Peyer's patch (tissue), 4 donors: ENCODE measurements around the gene GNG2. TPM values are rescaled to one million over a fixed set of nuclear protein-coding genes. Genes with fewer than 3 reads are reported as not detected.
A peak's percentile ranks its signal among the peaks of the same experiment; 100 is the strongest.

Source experiments
- DNase-seq, 3 donors: peaks; one replicate each; pipeline ENCODE4 v3.0.0-alpha.2; 2017 to 2019
- H3K27ac ChIP-seq, 4 donors: fragments of 200-600 bp; sonication (generic); one replicate each; pipeline ENCODE4 v1.5.1; 2016 to 2019
- H3K27me3 ChIP-seq, 2 donors: fragments of 200-600 bp; sonication (generic); one replicate each; pipeline ENCODE4 v1.5.1; 2019
- H3K36me3 ChIP-seq, 3 donors: fragments of 200-600 bp; sonication (generic); one replicate each; pipeline ENCODE4 v1.5.1; 2016 to 2019
- H3K4me1 ChIP-seq, 4 donors: fragments of 200-600 bp; sonication (generic); one replicate each; pipeline ENCODE4 v1.5.1; 2016 to 2019
- H3K4me3 ChIP-seq, 4 donors: fragments of 200-600 bp; sonication (generic); 1 replicate in 3 of 4; 2 replicates in 1 of 4; pipeline ENCODE4 v1.5.1; 2016 to 2019; ENCODE audit warnings: mild to moderate bottlenecking in 1 of 4
- H3K9me3 ChIP-seq, 4 donors: fragments of 200-600 bp; sonication (generic); one replicate each; pipeline ENCODE4 v1.5.1; 2016 to 2019; ENCODE audit warnings: mild to moderate bottlenecking in 1 of 4
- POLR2A ChIP-seq, 2 donors: fragments of 450-650 bp; IDR thresholded peaks; one replicate each; pipeline ENCODE4 v1.5.1; 2017; ENCODE audit warnings: antibody characterized with exemption in 2 of 2, mild to moderate bottlenecking in 2 of 2, moderate library complexity in 2 of 2
- total RNA-seq, 4 donors: library from RNA; depleted of rRNA; stranded (reverse); fragments of >200 nt; gene quantifications; one replicate each; pipeline ENCODE4 v1.1.0, GENCODE V29; 2016
- TF ChIP-seq, protein P1 (sequence below), 6 experiments: fragments of 450-650 bp in 4 of 6; fragments of 200-600 bp in 2 of 6; sonication (generic) in 1 of 6; IDR thresholded peaks; one replicate each; pipeline ENCODE4 v1.5.1; 2017 to 2019; ENCODE audit warnings: antibody characterized with exemption in 6 of 6, mild to moderate bottlenecking in 3 of 6, moderate library complexity in 1 of 6

The GNG2 gene
- total RNA-seq, 4 donors from 2014 or later: 6.0 to 44.6 (median 9.7) TPM

GRCh38 chr14:51852541-51852940 lies 7.9 kb upstream of the GNG2 start:
- Histone ChIP-seq H3K9me3 (no peaks in the 10 kb centered on the region), H3K4me3 (no peak overlapping the region), H3K4me1 (peaks cover 0 to 8% (median 5%) of the 10 kb centered on the region in 4 donors), H3K27me3 (no peaks in the 10 kb centered on the region), H3K36me3 (no peaks in the 10 kb centered on the region), H3K27ac (no peak overlapping the region)
- TF ChIP-seq POLR2A (IDR thresholded peaks at IDR 0.05): no peak
- TF ChIP-seq, protein P1, sequence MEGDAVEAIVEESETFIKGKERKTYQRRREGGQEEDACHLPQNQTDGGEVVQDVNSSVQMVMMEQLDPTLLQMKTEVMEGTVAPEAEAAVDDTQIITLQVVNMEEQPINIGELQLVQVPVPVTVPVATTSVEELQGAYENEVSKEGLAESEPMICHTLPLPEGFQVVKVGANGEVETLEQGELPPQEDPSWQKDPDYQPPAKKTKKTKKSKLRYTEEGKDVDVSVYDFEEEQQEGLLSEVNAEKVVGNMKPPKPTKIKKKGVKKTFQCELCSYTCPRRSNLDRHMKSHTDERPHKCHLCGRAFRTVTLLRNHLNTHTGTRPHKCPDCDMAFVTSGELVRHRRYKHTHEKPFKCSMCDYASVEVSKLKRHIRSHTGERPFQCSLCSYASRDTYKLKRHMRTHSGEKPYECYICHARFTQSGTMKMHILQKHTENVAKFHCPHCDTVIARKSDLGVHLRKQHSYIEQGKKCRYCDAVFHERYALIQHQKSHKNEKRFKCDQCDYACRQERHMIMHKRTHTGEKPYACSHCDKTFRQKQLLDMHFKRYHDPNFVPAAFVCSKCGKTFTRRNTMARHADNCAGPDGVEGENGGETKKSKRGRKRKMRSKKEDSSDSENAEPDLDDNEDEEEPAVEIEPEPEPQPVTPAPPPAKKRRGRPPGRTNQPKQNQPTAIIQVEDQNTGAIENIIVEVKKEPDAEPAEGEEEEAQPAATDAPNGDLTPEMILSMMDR (IDR thresholded peaks at IDR 0.05): no peak
- no peak for DNase-seq

GRCh38 chr14:51855234-51855633 lies 5.2 kb upstream of the GNG2 start:
- TF ChIP-seq, protein P1 (IDR thresholded peaks at IDR 0.05): no peak
- TF ChIP-seq POLR2A (IDR thresholded peaks at IDR 0.05): no peak
- Histone ChIP-seq H3K36me3 (no peaks in the 10 kb centered on the region), H3K27me3 (no peaks in the 10 kb centered on the region), H3K27ac (no peak overlapping the region), H3K4me3 (no peak overlapping the region), H3K9me3 (no peaks in the 10 kb centered on the region), H3K4me1 (peaks cover 0 to 7% (median 0%) of the 10 kb centered on the region in 4 donors)
- DNase-seq: no peak

DNA sequence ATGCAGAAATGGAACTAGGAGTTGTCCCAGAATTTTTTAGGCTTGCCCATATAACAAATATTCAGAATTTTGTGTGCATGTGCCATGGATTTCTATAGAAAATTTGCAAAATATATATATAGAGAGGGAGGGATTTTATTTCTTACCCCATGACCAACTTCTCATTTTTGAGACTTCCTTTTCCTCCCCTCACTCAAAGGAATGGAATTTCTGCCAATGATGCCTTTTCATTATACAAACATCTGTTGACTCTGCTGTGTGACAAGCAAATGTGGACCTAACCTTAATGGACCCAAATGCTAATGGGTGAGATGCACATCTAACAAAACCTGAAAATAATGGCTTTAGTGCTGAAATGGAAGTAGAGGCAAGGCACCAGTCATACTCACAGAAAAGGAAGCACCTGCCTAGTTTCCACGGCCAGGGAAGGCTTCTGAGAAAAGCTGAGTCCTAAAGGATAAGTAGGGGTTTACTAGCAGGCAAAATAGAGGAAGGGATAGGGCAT lies 3.6 kb upstream of the GNG2 start:
- TF ChIP-seq, protein P1 (IDR thresholded peaks at IDR 0.05): no peak
- no peak for TF ChIP-seq POLR2A (IDR thresholded peaks at IDR 0.05)
- DNase-seq: no peak
- H3K27me3 ChIP-seq: no peaks in the 10 kb centered on the region
- H3K4me3 ChIP-seq: no peak overlapping the region
- no peaks in the 10 kb centered on the region for H3K36me3 ChIP-seq
- no peak overlapping the region for H3K27ac ChIP-seq
- no peaks in the 10 kb centered on the region for H3K9me3 ChIP-seq
- peaks cover 0 to 7% (median 0%) of the 10 kb centered on the region in 4 donors for H3K4me1 ChIP-seq

DNA sequence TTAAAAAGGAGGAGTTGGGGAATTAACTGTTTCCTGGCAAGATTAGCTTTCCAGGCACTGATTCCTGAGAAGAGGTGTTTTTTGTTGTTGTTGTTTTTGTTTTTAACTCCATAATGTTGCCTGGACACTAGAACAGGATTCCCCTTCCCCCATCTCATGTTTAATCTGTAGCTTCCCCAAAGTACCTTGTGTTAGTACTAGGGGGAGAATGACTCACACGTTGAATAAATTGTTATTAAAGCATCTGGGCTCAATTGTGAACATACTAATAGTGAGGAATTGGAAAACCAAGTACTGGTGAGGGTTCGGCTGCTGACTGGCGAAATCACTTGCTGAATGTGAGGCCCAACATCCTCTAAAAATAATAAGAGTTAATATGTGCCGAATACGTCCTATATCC lies 1.3 kb upstream of the GNG2 start:
- no peak overlapping the region for H3K27ac ChIP-seq
- H3K9me3 ChIP-seq: no peaks in the 10 kb centered on the region
- H3K27me3 ChIP-seq: no peaks in the 10 kb centered on the region
- H3K4me1 ChIP-seq: peaks cover 0 to 7% (median 0%) of the 10 kb centered on the region in 4 donors
- no peak for DNase-seq
- TF ChIP-seq, protein P1 (IDR thresholded peaks at IDR 0.05): no peak
- TF ChIP-seq POLR2A (IDR thresholded peaks at IDR 0.05): no peak
- no peaks in the 10 kb centered on the region for H3K36me3 ChIP-seq
- no peak overlapping the region for H3K4me3 ChIP-seq

- Histone ChIP-seq H3K27me3 (no peaks in the 10 kb centered on the region), H3K9me3 (no peaks in the 10 kb centered on the region), H3K36me3 (no peaks in the 10 kb centered on the region), H3K4me1 (peaks cover 0 to 13% (median 0%) of the 10 kb centered on the region in 4 donors), H3K27ac (peak overlapping the region; percentile 59 to 81 (median 74)), H3K4me3 (peak overlapping the region; percentile 51 to 55 (median 52))
- TF ChIP-seq, protein P1 (IDR thresholded peaks at IDR 0.05): no peak
- no peak for TF ChIP-seq POLR2A (IDR thresholded peaks at IDR 0.05)
- DNase-seq: no peak
Observed at GRCh38 chr14:51860825-51861499, 550 bp downstream of the GNG2 start.
